CD1c-positive myeloid dendritic cell (primary cell): ENCODE results near the gene ZNF627.
A peak's percentile ranks its signal among the peaks of the same experiment; 100 is the strongest.
"Not testable (repeated sequence)": the region's sequence is repeated elsewhere in the genome, so short reads cannot be mapped to it uniquely, and the experiment has no call there.

Experiments used
- DNase-seq: peaks from one replicate; pipeline ENCODE4 v3.0.0-alpha.2; 2016; ENCODE audit errors: extremely low spot score

The ZNF627 gene

GRCh38 chr19:11574689-11575088 lies 22.6 kb upstream of the ZNF627 start:
- DNase-seq = no peak

DNA sequence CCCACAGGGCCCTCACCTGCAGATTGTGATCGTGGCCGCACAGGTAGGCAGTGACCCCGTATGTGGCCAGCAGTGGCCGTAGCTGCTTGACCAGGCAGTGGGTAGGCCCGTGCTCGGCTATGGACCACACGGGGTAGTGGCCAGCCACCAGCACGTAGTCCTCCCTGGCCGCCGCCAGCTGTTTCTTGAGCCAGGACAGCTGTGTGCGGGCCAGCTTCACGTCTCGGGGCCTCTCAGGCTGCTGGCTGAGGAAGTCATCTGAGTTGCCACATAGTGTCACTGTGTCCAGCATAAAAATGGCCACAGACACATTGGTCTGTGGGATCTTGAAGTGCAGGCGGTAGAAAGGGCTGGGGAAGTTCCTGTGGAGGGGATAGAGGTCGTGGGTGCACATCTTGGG lies 21.1 kb upstream of the ZNF627 start:
- peak; percentile 61 for DNase-seq

DNA sequence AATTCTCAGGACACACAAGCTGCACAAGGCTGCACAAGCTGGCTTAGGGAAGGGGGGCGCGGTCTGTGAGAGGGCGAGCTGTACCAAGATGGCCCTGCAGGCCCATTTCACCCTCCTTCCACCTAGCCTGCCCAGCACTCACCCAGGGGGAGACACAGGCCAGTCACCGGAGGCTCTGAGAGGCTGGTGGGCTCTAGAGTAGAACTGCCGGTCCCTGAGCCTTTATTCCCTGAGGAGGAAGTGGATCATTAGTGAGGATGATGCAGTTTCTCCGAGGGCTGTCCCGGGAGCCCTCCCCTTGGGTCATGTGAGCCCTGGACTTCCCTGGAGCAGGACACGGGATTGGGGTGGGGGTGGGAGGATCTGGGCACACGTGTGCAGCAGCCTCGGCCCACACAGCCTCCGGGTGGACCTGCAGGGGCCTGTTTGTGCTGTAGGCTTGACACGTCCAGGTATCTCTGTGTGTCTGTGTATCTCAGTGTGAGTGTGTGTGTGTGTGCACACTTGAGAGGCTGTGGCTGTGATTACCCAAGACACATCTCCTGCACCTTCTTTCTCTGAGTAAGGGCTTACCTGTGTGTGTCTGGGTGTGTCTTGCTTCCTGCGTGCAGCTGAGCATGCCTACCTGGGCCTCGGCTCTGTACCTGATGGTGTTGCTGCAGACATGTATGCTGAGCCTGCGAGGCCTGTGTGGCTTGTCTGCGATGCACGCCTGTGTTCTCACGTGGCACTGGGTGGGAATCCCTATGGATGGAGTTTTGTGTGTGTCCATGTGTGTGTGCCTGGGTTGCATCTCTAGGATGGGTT lies 19.6 kb upstream of the ZNF627 start, which contains the start of gene ACP5:
Gene ACP5, minus strand, starts transcription at position 195 of the 807 bp plus-strand sequence. CDS start 328 bp downstream, outside the sequence.
- DNase-seq = peak; percentile 89

DNA sequence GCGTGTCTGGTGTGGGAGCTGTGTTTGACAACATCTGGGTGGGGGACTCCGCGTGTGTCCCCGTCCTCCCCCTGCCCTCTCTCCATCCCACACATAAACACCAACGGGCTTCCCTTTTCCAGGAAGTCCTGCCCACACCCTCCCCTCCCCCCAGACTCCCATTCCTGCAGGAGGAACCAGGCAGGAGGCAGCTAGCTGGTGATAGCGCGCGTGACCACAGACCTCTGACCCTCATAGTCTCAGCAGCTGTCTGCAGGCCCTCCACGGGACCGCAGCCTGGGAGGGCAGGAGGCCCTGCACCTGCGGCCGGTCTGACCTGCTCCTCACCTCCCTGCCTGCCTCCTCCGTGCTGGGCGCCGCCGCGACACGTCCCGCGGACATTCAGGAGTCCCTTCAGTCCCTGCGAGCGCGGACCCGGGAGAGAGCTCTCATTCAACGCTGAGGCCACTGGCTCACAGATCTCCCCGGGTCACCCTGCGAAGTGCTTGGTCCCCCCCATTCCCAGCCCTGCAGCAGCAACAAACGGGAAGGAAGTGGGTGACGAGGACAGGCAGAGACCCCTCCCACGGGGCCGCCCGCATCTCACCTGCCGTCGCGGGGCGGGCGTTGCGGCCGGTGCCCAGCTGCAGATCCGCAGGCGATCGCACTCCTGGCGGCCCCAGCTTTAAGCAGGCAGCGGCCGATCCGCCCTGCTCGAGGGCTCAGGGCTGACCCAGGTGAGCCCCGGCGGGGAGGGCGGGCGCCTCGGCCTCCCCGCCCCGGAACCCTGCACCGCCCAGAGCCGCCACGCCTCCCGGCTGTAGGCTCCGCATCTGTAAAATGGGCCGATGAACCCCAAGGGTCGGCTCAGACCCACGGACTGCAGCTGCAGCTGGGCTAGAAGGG lies 18.8 kb upstream of the ZNF627 start:
- DNase-seq = peak; percentile 92

DNA sequence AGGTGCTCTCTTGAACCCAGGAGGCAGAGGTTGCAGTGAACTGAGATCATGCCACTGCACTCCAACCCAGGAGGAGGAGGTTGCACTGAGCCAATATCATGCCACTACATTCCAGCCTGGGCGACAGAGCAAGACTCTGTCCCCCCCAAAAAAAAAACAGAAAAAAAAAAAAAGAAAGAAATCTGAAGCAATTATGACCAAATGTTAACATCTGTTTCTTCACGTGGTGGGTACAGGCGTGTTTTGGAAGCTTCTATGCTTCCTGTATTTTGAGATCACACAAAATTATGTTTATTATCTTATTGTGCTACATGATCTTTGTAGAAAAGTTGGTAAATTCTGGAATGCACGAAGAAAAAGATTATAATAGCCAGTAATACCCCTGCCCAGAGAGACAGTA lies 17.2 kb upstream of the ZNF627 start:
- DNase-seq = peak; percentile 59

- peak; percentile 72 for DNase-seq
Measured at GRCh38 chr19:11581740-11582139, 15.5 kb upstream of the ZNF627 start.

DNA sequence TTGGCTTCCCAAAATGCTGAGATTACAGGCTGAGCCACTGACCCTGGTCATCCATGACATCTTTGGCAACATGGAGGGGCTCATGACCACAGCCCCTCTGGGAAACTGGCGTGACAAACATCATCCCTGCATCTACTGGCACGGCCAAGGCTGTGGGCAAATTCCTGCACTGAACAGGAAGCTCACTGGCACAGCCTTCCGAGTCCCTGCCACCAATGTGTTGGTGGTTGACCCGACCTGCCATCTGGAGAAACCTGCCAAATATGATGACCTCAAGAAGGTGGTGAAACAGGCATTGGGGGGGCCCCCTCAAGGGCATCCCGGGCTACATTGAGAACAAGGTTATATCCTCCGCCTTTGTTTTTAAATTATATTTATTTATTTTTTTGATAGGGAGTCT lies 11.0 kb upstream of the ZNF627 start:
- DNase-seq = no peak

DNA sequence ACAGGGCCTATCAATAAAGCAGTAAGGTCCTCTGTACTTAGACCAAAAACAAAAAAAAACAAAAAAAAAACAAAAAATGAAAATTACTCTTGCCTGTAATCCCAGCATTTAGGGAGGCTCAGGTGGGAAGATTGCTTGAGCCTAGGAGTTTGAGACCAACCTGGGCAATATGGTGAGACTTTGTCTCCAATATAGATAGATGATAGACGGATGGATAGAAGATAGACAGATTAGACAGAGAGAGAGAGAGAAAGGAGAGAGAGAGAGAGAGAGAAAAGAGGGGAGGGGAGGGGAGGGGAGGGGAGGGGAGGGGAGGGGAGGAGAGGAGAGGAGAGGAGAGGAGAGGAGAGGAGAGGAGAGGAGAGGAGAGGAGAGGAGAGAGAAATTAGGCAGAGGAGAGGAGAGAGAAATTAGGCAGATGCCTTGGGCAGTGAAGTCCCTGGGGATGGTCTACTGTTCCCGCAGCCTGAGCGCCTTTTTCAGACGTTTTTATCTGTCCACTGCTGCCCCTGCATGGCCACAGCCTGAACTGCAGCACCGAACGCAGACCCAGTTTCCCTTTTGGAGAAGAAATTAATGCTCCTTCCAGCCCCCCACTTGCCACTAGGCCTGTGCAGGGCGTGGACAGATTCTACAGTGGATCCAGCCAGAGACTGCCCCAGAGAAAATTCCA lies 9.8 kb upstream of the ZNF627 start:
- peak; percentile 87 for DNase-seq

DNA sequence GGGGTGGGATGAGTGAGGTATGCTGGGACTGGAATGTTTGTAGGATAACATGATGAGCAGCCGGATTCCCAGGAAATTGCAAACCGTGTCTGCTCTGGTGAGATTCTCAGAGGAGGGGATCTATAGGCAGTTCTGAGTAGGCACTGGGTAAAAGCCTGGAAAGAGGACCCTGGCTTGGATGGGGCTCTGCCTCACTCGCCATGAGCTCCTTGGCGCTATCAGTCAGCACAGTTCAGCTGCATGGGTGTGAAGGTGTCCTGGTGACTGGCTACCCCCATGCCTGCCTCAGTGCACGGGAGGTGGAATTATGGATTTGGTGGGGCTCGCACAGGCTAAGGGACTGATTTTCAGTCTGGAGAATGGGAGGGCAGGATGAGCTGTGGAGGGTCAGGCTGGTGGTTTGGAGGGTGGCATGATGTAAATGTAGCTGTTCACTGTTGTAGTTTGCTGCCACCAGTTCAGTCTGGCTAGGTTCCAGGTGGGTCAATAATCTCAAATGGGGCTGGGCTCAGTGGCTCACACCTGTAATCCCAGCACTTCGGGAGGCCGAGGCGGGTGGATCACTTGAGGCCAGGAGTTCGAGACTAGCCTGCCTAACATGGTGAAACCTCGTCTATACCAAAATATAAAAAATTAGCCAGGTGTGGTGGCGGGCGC lies 9.2 kb upstream of the ZNF627 start:
- DNase-seq = no peak

DNA sequence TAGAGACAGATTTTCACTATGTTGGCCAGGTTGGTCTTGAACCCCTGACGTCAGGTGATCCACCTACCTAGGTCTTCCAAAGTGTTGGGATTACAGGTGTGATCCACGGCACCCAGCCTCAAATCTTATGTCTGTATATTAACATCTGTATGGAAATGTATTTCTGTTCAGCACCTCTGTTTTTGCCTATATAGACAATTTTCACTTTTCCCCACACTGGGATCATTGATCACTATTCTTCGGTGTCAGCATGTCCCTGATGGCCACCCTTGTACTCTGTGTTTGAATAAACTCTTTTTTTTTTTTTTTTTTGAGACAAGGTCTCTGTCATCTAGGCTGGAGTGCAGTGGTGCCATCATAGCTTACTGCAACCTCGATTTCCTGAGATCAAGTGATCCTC lies 3.2 kb upstream of the ZNF627 start:
- no peak for DNase-seq

DNA sequence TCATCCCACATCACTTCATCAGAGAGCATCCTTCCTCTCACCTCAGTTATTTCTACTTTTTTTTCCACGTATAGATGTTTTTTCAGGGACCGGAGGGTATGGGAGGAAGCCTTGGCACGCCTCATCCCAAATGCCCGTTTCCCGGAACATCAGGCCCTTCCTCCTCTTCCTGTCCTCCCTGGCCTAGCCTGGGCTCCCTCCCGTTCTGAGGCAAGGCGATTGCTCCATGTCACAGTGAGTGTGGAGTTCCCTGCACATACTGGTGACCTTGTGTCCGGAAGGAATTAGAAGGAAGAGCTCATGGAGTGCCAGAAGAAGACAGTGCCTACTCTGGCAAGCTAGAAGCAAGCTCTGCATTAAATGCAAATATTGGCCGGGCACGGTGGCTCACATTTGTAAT lies 1.1 kb upstream of the ZNF627 start:
- no peak for DNase-seq

- DNase-seq = no peak
Measured at GRCh38 chr19:11598103-11598483, 810 bp downstream of the ZNF627 start.

DNA sequence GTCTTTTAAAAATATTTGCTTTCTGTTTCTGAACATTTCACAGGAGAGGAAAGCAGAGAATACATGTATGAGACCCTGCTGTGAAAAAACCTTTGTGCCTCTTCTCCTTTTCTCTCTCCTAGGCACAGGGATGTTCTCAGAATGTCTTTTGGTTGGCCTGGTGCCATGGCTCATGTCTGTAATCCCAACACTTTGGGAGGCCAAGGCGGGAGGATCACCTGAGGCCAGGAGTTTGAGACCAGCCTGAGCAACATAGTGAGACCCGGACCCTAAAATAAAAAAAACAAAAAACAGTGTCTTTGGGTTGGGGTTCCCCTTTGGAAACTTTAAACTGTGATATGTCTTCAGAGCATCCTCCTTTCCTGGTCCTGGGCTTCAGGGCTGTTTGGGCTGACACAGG lies 1.5 kb downstream of the ZNF627 start:
- no peak for DNase-seq

DNA sequence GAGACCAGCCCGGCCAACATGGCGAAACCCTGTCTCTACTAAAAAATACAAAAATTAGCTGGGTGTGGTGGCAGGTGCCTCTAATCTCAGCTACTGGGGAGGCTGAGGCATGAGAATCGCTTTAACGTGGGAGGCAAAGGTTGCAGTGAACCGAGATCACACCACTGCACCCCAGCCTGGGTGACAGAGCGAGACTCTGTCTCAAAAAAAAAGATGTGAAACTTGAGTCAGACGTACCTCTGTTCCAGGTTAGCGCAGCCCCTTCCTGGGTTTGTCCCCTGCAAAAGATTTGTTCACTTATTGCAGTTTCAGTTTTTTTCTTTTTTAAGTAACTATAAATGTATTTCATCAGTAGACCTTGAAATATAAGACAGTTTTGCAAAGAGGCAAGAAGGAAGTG lies 2.4 kb downstream of the ZNF627 start:
- not testable (repeated sequence) for DNase-seq

DNA sequence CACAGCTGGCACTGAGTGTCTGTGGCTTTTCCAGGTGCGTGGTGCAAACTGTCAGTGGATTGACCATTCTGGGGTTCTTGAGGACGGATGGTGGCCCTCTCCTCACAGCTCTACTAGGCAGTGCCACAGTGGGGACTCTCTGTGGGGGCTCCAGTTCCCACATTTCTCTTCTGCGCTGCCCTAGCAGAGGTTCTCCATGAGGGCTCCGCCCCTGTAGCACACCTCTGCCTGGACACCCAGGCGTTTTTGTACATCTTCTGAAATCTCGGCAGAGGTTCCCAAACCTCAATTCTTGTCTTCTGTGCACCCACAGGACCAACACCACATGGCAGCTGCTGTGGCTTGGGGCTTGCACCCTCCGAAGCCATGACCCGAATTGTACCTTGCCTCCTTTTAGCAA lies 9.2 kb downstream of the ZNF627 start:
- DNase-seq = no peak

DNA sequence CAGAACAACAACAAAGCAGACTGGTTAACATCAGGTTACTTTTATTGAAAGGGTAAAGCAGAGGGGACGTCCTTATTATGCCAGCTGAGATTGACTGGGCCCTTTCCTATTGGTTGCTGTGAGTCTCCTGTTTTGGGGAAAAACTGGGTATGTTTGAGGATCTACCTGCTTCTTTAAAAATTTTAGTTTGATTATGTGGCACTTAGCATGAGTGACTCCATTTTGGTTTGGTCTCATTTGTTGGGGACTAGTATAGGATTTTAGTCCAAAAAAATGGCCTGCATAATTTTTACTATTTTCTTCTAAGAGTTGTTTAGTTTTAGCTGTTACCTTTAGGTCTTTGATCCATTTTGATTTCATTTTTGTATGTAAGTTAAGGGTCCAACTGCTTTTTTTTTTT lies 14.4 kb downstream of the ZNF627 start:
- DNase-seq = no peak

GRCh38 chr19:11612816-11613511 lies 15.7 kb downstream of the ZNF627 start:
- DNase-seq = no peak

DNA sequence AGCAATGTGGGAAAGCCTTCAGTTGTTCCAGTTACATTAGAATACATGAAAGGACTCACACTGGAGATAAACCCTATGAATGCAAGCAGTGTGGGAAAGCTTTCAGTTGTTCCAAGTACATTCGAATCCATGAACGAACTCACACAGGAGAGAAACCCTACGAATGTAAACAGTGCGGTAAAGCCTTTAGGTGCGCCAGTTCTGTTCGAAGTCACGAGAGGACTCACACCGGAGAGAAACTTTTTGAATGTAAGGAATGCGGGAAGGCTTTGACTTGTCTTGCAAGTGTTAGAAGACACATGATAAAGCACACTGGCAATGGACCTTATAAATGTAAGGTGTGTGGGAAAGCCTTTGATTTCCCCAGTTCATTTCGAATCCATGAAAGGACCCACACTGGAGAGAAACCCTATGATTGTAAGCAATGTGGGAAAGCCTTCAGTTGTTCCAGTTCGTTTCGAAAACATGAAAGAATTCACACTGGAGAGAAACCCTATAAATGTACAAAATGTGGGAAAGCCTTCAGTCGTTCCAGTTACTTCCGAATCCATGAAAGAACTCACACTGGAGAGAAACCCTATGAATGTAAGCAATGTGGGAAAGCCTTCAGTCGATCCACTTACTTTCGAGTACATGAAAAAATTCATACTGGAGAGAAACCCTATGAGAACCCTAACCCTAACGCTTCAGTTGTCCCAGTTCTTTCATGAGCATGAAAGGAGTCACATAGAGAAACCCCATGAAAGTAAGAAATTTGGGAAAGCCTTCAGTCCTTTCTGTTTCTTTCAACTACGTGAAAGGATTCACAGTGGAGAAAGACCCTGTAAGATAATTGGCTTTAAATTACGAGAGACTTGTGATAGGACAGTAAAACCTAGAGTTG lies 20.1 kb downstream of the ZNF627 start:
- no peak for DNase-seq

DNA sequence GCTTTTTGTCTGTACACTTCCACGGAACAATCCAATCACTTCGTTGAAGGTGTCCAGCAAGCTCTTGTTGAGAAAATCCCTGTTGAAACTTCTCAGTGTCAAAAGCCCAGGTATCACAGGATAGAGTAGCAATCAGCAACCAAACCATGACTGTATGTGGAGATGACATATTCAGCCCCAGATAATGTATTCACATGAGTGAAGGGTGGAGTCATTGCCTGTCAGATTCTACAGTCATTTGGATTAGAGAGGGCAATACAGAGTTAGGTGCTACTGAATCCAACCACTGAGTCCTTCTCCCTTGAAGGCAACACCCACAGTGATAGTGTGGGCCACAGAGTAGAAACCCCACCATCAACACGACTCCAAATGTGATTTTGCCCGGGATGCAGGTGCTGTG lies 23.3 kb downstream of the ZNF627 start:
- DNase-seq = no peak

GRCh38 chr19:11622401-11622800 lies 25.1 kb downstream of the ZNF627 start:
- not testable (repeated sequence) for DNase-seq
